ENCODE measurements around the gene TBCB.
A peak's percentile ranks its signal among the peaks of the same experiment; 100 is the strongest.

Gene TBCB

DNA sequence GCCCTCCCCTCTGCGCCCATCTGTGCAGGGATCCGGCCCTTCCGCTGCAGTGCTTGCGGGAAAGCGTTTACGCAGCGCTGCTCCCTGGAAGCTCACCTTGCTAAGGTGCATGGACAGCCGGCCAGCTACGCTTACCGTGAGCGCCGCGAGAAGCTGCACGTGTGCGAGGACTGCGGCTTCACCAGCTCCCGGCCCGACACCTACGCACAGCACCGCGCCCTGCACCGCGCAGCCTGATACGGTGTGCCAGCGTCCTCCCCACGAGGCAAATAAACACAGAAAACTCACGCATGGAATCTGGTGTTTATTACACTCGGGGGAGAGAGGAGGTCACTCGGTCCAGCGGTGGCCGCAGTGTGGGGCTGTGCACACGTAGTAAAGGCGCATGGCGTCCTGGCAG lies 1.8 kb upstream of the TBCB start:
- H3K27me3 Mint-ChIP-seq (ENCODE audit: low read depth) = no peaks in the 10 kb centered on the region
- H3K4me3 Mint-ChIP-seq = peak overlapping the region; percentile 88 to 96 (median 92)
- no peaks in the 10 kb centered on the region for H3K9me3 Mint-ChIP-seq
- H3K27ac Mint-ChIP-seq = peak overlapping the region; percentile 73 to 93 (median 83)
- peaks cover 19% of the 10 kb centered on the region for H3K4me1 Mint-ChIP-seq
- H3K36me3 Mint-ChIP-seq (ENCODE audit: low read depth) = peaks cover 36% of the 10 kb centered on the region
- TF ChIP-seq, protein P1, sequence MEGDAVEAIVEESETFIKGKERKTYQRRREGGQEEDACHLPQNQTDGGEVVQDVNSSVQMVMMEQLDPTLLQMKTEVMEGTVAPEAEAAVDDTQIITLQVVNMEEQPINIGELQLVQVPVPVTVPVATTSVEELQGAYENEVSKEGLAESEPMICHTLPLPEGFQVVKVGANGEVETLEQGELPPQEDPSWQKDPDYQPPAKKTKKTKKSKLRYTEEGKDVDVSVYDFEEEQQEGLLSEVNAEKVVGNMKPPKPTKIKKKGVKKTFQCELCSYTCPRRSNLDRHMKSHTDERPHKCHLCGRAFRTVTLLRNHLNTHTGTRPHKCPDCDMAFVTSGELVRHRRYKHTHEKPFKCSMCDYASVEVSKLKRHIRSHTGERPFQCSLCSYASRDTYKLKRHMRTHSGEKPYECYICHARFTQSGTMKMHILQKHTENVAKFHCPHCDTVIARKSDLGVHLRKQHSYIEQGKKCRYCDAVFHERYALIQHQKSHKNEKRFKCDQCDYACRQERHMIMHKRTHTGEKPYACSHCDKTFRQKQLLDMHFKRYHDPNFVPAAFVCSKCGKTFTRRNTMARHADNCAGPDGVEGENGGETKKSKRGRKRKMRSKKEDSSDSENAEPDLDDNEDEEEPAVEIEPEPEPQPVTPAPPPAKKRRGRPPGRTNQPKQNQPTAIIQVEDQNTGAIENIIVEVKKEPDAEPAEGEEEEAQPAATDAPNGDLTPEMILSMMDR (IDR thresholded peaks at IDR 0.05; ENCODE audit: unreplicated experiment in 3 of 3) = no peak

DNA sequence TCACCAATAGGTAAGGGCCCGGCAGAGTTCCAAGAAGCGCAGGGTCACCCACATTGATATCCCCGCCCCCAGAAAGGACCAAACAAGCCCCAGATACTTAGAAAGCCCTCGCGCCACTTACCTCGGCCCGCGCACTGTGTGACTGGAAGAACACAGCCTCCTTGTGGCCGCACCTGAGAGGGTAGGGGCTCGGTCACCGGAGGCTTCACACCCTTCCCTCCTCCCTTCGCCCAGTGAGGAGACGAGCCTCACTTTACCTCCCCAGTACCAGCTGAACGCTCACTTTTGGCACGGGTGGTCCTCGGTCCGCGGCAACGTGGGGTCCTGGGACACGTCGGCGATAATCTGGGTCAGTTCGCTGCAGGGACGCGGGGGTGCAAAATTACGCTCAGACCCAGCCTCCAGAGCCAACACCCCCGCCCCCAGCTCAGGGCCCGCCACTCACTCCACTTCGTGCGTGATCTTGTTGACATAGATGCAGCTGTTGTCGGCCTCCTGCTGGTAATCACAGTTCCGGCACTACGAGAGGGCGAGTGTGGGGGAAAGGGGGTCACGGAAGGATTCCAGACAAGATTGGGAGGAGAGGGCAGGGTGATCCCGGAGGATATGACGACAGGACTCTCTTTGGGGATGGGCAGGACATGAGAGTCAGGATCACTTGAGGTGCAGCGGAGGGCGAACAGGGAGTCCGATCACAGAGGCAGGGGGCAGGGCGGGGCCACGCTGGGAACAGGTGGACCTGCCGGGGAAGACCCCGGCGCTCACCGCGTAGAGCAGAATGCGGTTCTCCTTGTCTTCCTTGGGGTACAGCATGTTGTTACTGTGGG lies 1.2 kb upstream of the TBCB start:
- peak overlapping the region; percentile 83 to 93 (median 83) for H3K27ac Mint-ChIP-seq
- H3K36me3 Mint-ChIP-seq (ENCODE audit: low read depth) = peaks cover 40% of the 10 kb centered on the region
- H3K27me3 Mint-ChIP-seq (ENCODE audit: low read depth) = no peaks in the 10 kb centered on the region
- H3K9me3 Mint-ChIP-seq = no peaks in the 10 kb centered on the region
- peak overlapping the region; percentile 88 to 96 (median 92) for H3K4me3 Mint-ChIP-seq
- peaks cover 19% of the 10 kb centered on the region for H3K4me1 Mint-ChIP-seq
- TF ChIP-seq, protein P1 (IDR thresholded peaks at IDR 0.05; ENCODE audit: unreplicated experiment in 3 of 3) = peak in 1 of 3 experiments; percentile 8

DNA sequence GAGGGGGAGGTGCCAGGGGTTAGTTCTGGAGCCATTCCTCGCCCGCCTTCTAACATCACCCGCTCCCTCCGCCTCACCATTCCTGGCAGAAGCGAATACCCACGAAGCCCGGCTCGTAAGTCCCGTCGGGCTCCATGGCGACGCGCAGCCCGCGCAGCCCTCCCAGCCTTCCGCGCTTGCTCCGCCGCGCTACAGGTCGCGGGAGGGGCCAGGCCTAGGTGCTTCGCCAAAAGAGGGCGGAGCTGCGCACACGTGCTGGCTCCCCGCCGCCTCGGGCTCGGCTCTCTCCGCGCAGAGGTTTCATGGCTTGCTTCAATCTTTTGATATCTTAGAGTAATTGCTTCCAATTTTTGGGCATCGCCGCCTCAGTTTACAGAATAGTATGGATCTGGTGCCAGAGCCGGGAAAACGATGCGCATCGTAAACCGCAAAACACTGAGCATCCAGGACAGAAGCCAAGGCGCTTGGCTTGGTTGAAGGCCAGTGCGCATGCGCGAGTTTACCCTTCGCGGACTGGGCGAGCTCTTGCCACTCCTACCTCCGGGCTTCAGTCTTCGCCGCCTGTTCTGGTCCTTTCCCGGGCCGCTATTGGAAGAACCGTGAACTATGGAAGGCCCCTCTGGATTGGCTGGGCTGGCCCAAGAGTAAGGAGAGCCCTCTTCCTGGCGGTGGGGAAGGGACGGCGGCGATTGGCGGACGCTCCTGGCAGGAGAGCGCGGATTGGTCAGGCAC lies 381 bp upstream of the TBCB start, which contains the start of gene POLR2I:
Gene POLR2I, minus strand, starts transcription at position 155 of the 732 bp plus-strand sequence. Its CDS starts 19 bp downstream, at position 136.
- H3K27ac Mint-ChIP-seq = peak within 1 kb of the TSS; percentile 83 to 93 (median 83)
- no peaks in the 10 kb centered on the region for H3K27me3 Mint-ChIP-seq (ENCODE audit: low read depth)
- peaks cover 45% of the 10 kb centered on the region for H3K36me3 Mint-ChIP-seq (ENCODE audit: low read depth)
- H3K4me3 Mint-ChIP-seq = peak within 1 kb of the TSS; percentile 88 to 96 (median 92)
- peaks cover 19% of the 10 kb centered on the region for H3K4me1 Mint-ChIP-seq
- H3K9me3 Mint-ChIP-seq = no peaks in the 10 kb centered on the region
- TF ChIP-seq, protein P1 (IDR thresholded peaks at IDR 0.05; ENCODE audit: unreplicated experiment in 3 of 3) = no peak

DNA sequence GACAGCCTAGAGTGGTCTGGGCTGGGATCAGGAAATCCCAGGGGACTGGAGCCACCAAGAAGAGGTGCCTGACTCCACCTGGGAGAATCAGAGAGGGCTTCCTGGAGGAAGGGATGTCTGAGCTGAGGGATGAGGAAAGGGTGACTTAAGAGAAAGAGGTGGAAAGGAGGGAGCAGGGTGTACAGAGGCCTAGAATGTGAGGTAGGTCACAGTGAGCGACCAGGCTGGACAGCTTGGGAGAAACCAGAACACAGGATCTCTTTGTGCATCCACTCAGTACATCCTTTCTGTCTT lies 1.0 kb downstream of the TBCB start:
- Mint-ChIP-seq H3K9me3 (no peaks in the 10 kb centered on the region), H3K4me3 (peak overlapping the region; percentile 88 to 96 (median 92)), H3K4me1 (peaks cover 19% of the 10 kb centered on the region), H3K36me3 (ENCODE audit: low read depth) (peaks cover 49% of the 10 kb centered on the region), H3K27ac (no peak overlapping the region), H3K27me3 (ENCODE audit: low read depth) (no peaks in the 10 kb centered on the region)
- TF ChIP-seq, protein P1 (IDR thresholded peaks at IDR 0.05; ENCODE audit: unreplicated experiment in 3 of 3) = no peak

DNA sequence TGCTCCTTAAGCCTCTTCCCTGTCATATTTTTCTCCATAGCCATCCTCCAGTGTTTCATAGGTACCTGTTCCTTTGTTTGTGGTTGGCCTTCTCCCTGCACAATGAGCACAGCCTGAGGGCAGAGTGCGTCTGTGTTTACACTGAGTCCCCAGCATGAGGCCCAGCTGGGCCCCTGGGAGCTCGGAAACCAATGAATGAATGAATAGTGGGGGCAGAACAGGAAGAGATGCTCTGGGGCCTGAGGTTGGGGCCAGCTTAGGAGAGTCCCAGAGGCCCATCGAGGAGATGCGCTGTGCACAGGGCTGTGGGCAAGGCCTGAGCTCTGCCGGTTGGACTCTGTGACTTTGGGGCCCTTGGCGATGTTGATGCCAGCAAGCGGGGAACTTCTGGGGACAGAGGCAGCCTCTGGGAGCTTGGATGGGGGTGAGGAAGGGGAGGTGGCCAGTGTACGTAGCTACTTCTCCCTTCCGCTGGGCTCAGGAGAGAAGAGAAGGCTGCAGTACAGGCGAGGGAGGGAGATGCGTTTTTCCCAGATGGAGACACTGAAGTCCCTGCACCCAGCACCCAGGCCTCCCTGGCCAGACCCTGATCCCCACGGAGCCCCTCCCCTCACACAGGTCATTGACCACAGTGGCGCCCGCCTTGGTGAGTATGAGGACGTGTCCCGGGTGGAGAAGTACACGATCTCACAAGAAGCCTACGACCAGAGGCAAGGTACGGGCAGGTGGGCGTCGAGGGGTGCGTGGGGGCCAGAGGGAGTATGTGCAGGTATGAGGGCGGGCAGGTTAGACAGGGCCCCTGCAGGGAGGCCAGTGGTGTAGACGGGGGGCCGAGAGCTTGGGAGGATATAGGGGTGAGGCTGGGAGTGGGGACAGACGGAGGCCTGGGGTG lies 5.1 kb downstream of the TBCB start:
- peaks cover 1% of the 10 kb centered on the region for H3K4me1 Mint-ChIP-seq
- no peaks in the 10 kb centered on the region for H3K9me3 Mint-ChIP-seq
- peaks cover 49% of the 10 kb centered on the region for H3K36me3 Mint-ChIP-seq (ENCODE audit: low read depth)
- TF ChIP-seq, protein P1 (IDR thresholded peaks at IDR 0.05; ENCODE audit: unreplicated experiment in 3 of 3) = no peak
- H3K4me3 Mint-ChIP-seq = peak overlapping the region; percentile 22 to 37 (median 31)
- H3K27ac Mint-ChIP-seq = peak overlapping the region in 1 of 3 experiments; percentile 54
- no peaks in the 10 kb centered on the region for H3K27me3 Mint-ChIP-seq (ENCODE audit: low read depth)

Measured in nephron (organoid).